Mesendoderm (in vitro differentiated cells): ENCODE measurements around the gene TMEM86B.

Experiments used
- DNase-seq: peaks from one replicate; pipeline ENCODE4 v3.0.0; 2013
- H2AK5ac ChIP-seq: 2 replicates; pipeline ENCODE4 v1.6.1; 2013; ENCODE audit warnings: low read length, inconsistent platforms
- H2BK120ac ChIP-seq: 2 replicates; pipeline ENCODE4 v1.6.1; 2013; ENCODE audit warnings: low read depth, mild to moderate bottlenecking, low read length, moderate library complexity, mixed read lengths
- H2BK15ac ChIP-seq: replicated peaks from 2 replicates; pipeline ENCODE4 v1.6.1; 2013; ENCODE audit warnings: low read depth, mild to moderate bottlenecking, moderate library complexity
- H2BK5ac ChIP-seq: 2 replicates; pipeline ENCODE4 v1.6.1; 2013; ENCODE audit warnings: low read length, inconsistent platforms
- H3K18ac ChIP-seq: 2 replicates; pipeline ENCODE4 v1.6.1; 2013; ENCODE audit warnings: mild to moderate bottlenecking, low read length, mixed read lengths
- H3K23ac ChIP-seq: one replicate; pipeline ENCODE4 v1.6.1; 2013; ENCODE audit warnings: low read length
- H3K27ac ChIP-seq: 2 replicates; pipeline ENCODE4 v1.5.1; 2013; ENCODE audit warnings: low read depth, mild to moderate bottlenecking, inconsistent platforms, low read length, moderate library complexity
- H3K27me3 ChIP-seq: 2 replicates; pipeline ENCODE4 v1.6.1; 2013; ENCODE audit warnings: low read length, control low read depth, mild to moderate bottlenecking, inconsistent platforms; ENCODE audit not compliant: insufficient read depth, poor library complexity
- H3K36me3 ChIP-seq: 2 replicates; pipeline ENCODE4 v1.6.1; 2013; ENCODE audit warnings: low read length, inconsistent platforms; ENCODE audit not compliant: control insufficient read depth, insufficient read depth
- H3K4ac ChIP-seq: one replicate; pipeline ENCODE4 v1.6.1; 2013; ENCODE audit warnings: low read depth, mild to moderate bottlenecking, low read length, moderate library complexity
- H3K4me1 ChIP-seq: 2 replicates; pipeline ENCODE4 v1.6.1; 2013; ENCODE audit warnings: low read depth, low read length, inconsistent platforms; ENCODE audit not compliant: control insufficient read depth
- H3K4me2 ChIP-seq: 2 replicates; pipeline ENCODE4 v1.6.1; 2013; ENCODE audit warnings: low read length
- H3K4me3 ChIP-seq: 2 replicates; pipeline ENCODE4 v1.5.1; 2013; ENCODE audit warnings: mild to moderate bottlenecking, low read length
- H3K56ac ChIP-seq: one replicate; pipeline ENCODE4 v1.6.1; 2013; ENCODE audit warnings: low read length
- H3K79me1 ChIP-seq: 2 replicates; pipeline ENCODE4 v1.6.1; 2013; ENCODE audit warnings: low read length, inconsistent platforms
- H3K79me2 ChIP-seq: 2 replicates; pipeline ENCODE4 v1.6.1; 2013; ENCODE audit warnings: mild to moderate bottlenecking, low read length; ENCODE audit not compliant: control insufficient read depth, insufficient read depth
- H3K9ac ChIP-seq: 2 replicates; pipeline ENCODE4 v1.6.1; 2013; ENCODE audit warnings: low read length, inconsistent platforms
- H4K5ac ChIP-seq: one replicate; pipeline ENCODE4 v1.6.1; 2013; ENCODE audit warnings: low read length
- H4K8ac ChIP-seq: one replicate; pipeline ENCODE4 v1.6.1; 2013; ENCODE audit warnings: low read depth, mild to moderate bottlenecking, control low read depth, low read length, moderate library complexity
- WGBS: extraction: QIAGEN DNeasy Blood & Tissue Kit; methylation state at CpG from one replicate; pipeline ENCODE4 v1.1.7; 2013; ENCODE audit warnings: low lambda C conversion rate, missing lambda C conversion rate; ENCODE audit not compliant: insufficient coverage; ENCODE audit errors: extremely low coverage; 5-methylcytosine and 5-hydroxymethylcytosine counted together

TMEM86B gene

GRCh38 chr19:55241143-55241934, 12.8 kb upstream of the TMEM86B start:
- Histone ChIP-seq H3K27me3 (no peaks in the 10 kb centered on the region), H2BK5ac (no peak overlapping the region), H3K4me3 (no peak overlapping the region), H3K79me1 (no peaks in the 10 kb centered on the region), H3K23ac (no peak overlapping the region), H3K79me2 (no peaks in the 10 kb centered on the region), H3K4ac (no peak overlapping the region), H3K9ac (no peak overlapping the region), H3K18ac (no peak overlapping the region), H4K8ac (no peak overlapping the region), H2BK15ac (no peak overlapping the region), H3K56ac (no peak overlapping the region), H3K4me1 (no peaks in the 10 kb centered on the region), H2AK5ac (no peak overlapping the region), H3K4me2 (no peak overlapping the region), H4K5ac (no peak overlapping the region), H3K27ac (no peak overlapping the region), H3K36me3 (peaks cover 19% of the 10 kb centered on the region), H2BK120ac (no peak overlapping the region)
- no CpG with 5 or more reads among the region's 37 CpGs for WGBS
- no peak for DNase-seq

GRCh38 chr19:55240713-55241020, 12.1 kb upstream of the TMEM86B start:
- H3K36me3 ChIP-seq = peaks cover 17% of the 10 kb centered on the region
- H3K4ac ChIP-seq = no peak overlapping the region
- H2BK5ac ChIP-seq = no peak overlapping the region
- H3K4me1 ChIP-seq = no peaks in the 10 kb centered on the region
- no peak overlapping the region for H4K8ac ChIP-seq
- no peaks in the 10 kb centered on the region for H3K27me3 ChIP-seq
- H3K4me2 ChIP-seq = no peak overlapping the region
- H4K5ac ChIP-seq = no peak overlapping the region
- H3K79me2 ChIP-seq = no peaks in the 10 kb centered on the region
- no peak overlapping the region for H2BK15ac ChIP-seq
- no peak overlapping the region for H2AK5ac ChIP-seq
- no peak overlapping the region for H3K18ac ChIP-seq
- no peak overlapping the region for H3K4me3 ChIP-seq
- WGBS = no CpG with 5 or more reads among the region's 6 CpGs
- H3K79me1 ChIP-seq = no peaks in the 10 kb centered on the region
- H3K9ac ChIP-seq = no peak overlapping the region
- no peak overlapping the region for H3K56ac ChIP-seq
- no peak overlapping the region for H2BK120ac ChIP-seq
- no peak for DNase-seq
- H3K23ac ChIP-seq = no peak overlapping the region
- no peak overlapping the region for H3K27ac ChIP-seq

DNA sequence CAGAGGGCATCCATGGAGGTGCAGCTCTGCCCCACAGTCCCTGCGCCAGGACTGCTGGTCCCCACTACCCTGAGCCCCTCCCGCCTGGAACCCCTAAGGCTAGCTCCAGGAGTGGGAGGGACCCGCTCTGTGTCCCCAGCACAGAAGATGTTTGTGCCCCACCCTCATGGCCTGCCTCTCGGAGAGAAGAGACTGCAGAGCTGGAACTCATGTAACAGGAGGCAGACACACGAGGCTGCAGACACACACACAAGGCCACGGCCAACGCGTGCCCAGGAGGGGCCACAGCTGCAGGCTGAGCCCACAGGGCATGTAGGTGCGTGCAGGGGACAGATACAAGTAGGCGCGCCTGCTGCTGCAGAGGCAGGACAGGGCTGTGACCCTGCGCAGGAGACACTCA, 10.4 kb upstream of the TMEM86B start:
- Histone ChIP-seq H3K56ac (no peak overlapping the region), H3K27ac (no peak overlapping the region), H3K36me3 (peaks cover 12% of the 10 kb centered on the region), H3K18ac (no peak overlapping the region), H2BK120ac (no peak overlapping the region), H2BK15ac (no peak overlapping the region), H3K4me1 (no peaks in the 10 kb centered on the region), H2AK5ac (no peak overlapping the region), H3K9ac (no peak overlapping the region), H3K4me3 (no peak overlapping the region), H3K27me3 (no peaks in the 10 kb centered on the region), H3K4me2 (no peak overlapping the region), H4K8ac (no peak overlapping the region), H3K4ac (no peak overlapping the region), H3K23ac (no peak overlapping the region), H3K79me1 (no peaks in the 10 kb centered on the region), H3K79me2 (no peaks in the 10 kb centered on the region), H4K5ac (no peak overlapping the region), H2BK5ac (no peak overlapping the region)
- DNase-seq = no peak
- WGBS = no CpG with 5 or more reads among the region's 12 CpGs

DNA sequence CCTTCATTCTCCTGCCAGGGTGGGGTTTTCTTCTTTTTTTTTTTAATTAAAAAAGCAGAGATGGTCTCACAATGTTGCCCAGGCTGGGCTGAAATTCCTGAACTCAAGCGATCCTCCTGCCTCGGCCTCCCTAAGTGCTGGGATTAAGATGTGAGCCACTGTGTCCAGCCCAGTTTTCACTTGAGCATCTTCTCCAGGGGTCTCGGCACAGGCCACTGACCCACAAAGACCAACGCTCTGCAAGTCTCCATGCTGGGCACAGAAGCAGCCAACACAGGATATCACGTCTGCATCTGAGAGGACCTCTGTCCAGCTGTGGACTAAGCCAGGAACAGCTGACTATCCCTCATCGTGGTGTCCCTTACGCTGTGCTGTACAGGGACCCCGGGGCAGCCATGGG, 9.5 kb upstream of the TMEM86B start:
- Histone ChIP-seq H3K4me3 (no peak overlapping the region), H4K8ac (no peak overlapping the region), H3K18ac (no peak overlapping the region), H3K36me3 (peaks cover 10% of the 10 kb centered on the region), H2AK5ac (no peak overlapping the region), H3K79me2 (no peaks in the 10 kb centered on the region), H3K4ac (no peak overlapping the region), H3K27me3 (no peaks in the 10 kb centered on the region), H3K4me2 (no peak overlapping the region), H3K4me1 (no peaks in the 10 kb centered on the region), H3K23ac (no peak overlapping the region), H2BK120ac (no peak overlapping the region), H3K56ac (no peak overlapping the region), H3K27ac (no peak overlapping the region), H2BK15ac (no peak overlapping the region), H3K9ac (no peak overlapping the region), H3K79me1 (no peaks in the 10 kb centered on the region), H2BK5ac (no peak overlapping the region), H4K5ac (no peak overlapping the region)
- no CpG with 5 or more reads among the region's 8 CpGs for WGBS
- no peak for DNase-seq

DNA sequence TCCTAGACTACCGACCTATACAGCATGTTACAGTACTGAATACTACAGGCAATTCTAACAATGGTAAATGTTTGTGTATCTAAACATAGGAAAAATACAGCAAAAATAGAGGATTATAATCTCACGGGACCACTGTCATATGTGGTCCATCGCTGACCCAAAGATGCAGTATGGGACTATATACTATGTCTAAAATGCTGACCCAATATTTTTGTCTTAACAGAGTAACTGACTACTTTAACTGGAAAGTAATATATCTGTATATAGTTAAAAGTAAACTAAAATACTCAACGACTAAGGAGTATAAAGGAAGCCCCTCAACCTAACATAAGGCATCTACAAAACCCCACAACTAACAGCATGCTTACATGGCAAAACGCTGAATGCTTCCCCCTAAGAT, 4.4 kb upstream of the TMEM86B start:
- Histone ChIP-seq H2BK15ac (no peak overlapping the region), H2BK5ac (no peak overlapping the region), H3K4me1 (no peaks in the 10 kb centered on the region), H4K5ac (no peak overlapping the region), H2BK120ac (no peak overlapping the region), H3K56ac (no peak overlapping the region), H3K23ac (no peak overlapping the region), H3K27me3 (no peaks in the 10 kb centered on the region), H3K79me1 (no peaks in the 10 kb centered on the region), H3K4me2 (no peak overlapping the region), H3K4ac (no peak overlapping the region), H2AK5ac (no peak overlapping the region), H4K8ac (no peak overlapping the region), H3K27ac (no peak overlapping the region), H3K4me3 (no peak overlapping the region), H3K79me2 (no peaks in the 10 kb centered on the region), H3K36me3 (peaks cover 17% of the 10 kb centered on the region), H3K18ac (no peak overlapping the region), H3K9ac (no peak overlapping the region)
- DNase-seq = no peak
- no CpG with 5 or more reads among the region's 5 CpGs for WGBS

DNA sequence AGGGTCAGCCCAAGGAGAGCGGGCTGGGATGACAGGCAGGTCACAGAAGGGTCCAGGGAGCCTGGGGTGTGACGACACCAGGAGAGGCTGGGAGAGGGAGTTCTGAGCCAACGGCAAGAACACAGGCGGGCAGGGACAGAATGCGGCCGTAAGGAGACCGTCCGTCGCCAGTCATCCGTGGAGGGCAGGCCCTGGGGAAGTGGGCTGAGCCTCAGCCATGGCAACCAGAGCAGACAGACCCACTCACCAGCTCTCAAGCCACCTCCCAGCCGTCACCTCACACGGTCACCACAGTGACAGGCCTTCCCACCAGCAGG, 3.7 kb upstream of the TMEM86B start:
- H2BK120ac ChIP-seq = no peak overlapping the region
- H3K27me3 ChIP-seq = no peaks in the 10 kb centered on the region
- H3K4me1 ChIP-seq = no peaks in the 10 kb centered on the region
- no CpG with 5 or more reads among the region's 12 CpGs for WGBS
- no peak overlapping the region for H3K4me2 ChIP-seq
- H3K56ac ChIP-seq = no peak overlapping the region
- no peak overlapping the region for H3K9ac ChIP-seq
- H3K23ac ChIP-seq = no peak overlapping the region
- H3K18ac ChIP-seq = no peak overlapping the region
- peaks cover 16% of the 10 kb centered on the region for H3K36me3 ChIP-seq
- no peaks in the 10 kb centered on the region for H3K79me1 ChIP-seq
- H3K79me2 ChIP-seq = no peaks in the 10 kb centered on the region
- no peak overlapping the region for H4K8ac ChIP-seq
- no peak overlapping the region for H3K27ac ChIP-seq
- no peak for DNase-seq
- no peak overlapping the region for H2BK5ac ChIP-seq
- H3K4me3 ChIP-seq = no peak overlapping the region
- H2BK15ac ChIP-seq = no peak overlapping the region
- H4K5ac ChIP-seq = no peak overlapping the region
- no peak overlapping the region for H2AK5ac ChIP-seq
- H3K4ac ChIP-seq = no peak overlapping the region
